Astrocyte (in vitro differentiated cells and primary cell): ENCODE data around the gene MGAT5. TPM values are rescaled to one million over a fixed set of nuclear protein-coding genes. Genes with fewer than 3 reads are reported as not detected.

Source experiments
- DNase-seq: peaks from one replicate; pipeline ENCODE4 v3.0.0-alpha.2; 2010; ENCODE audit warnings: low read depth
- FAIRE-seq: peaks from 2 replicates; lab custom pipeline; 2011; peaks lifted over from hg19 to GRCh38; lab: Jason Lieb, UNC
- H2AFZ ChIP-seq: 2 replicates; pipeline ENCODE4 v1.6.0; 2012; ENCODE audit warnings: low read depth, low read length, inconsistent platforms
- H3K27ac ChIP-seq: 2 replicates; pipeline ENCODE4 v1.5.1; 2011; ENCODE audit warnings: low read depth, low read length, inconsistent platforms
- H3K27me3 ChIP-seq: 2 replicates; pipeline ENCODE4 v1.6.0; 2011; ENCODE audit warnings: low read length, inconsistent platforms; ENCODE audit not compliant: insufficient read depth
- H3K36me3 ChIP-seq: 2 replicates; pipeline ENCODE4 v1.5.1; 2011; ENCODE audit warnings: low read length, inconsistent platforms; ENCODE audit not compliant: insufficient read depth
- H3K4me1 ChIP-seq: 2 replicates; pipeline ENCODE4 v1.5.1; 2011; ENCODE audit warnings: low read length, inconsistent platforms; ENCODE audit not compliant: insufficient read depth
- H3K4me2 ChIP-seq: 2 replicates; pipeline ENCODE4 v1.6.0; 2012; ENCODE audit warnings: low read length, inconsistent platforms
- H3K4me3 ChIP-seq: 2 replicates; pipeline ENCODE4 v1.5.1; 2011; ENCODE audit warnings: low read depth, mild to moderate bottlenecking, low read length, inconsistent platforms; ENCODE audit not compliant: insufficient read depth
- H3K79me2 ChIP-seq: 2 replicates; pipeline ENCODE4 v1.6.0; 2012; ENCODE audit warnings: mild to moderate bottlenecking, low read length, inconsistent platforms; ENCODE audit not compliant: insufficient read depth
- H3K9ac ChIP-seq: 2 replicates; pipeline ENCODE4 v1.6.0; 2012; ENCODE audit warnings: mild to moderate bottlenecking, low read length, inconsistent platforms
- H3K9me3 ChIP-seq: 2 replicates; pipeline ENCODE4 v1.5.1; 2012; ENCODE audit warnings: low read depth, mild to moderate bottlenecking, low read length, inconsistent platforms; ENCODE audit not compliant: insufficient read depth
- H4K20me1 ChIP-seq: 2 replicates; pipeline ENCODE4 v1.6.0; 2012; ENCODE audit warnings: low read length, inconsistent platforms; ENCODE audit not compliant: insufficient read depth
- H3K27ac Mint-ChIP-seq: one replicate; pipeline ENCODE4 v1.8.0; 2021; ENCODE audit warnings: mild to moderate bottlenecking, mixed read lengths; ENCODE audit not compliant: unreplicated experiment
- H3K27me3 Mint-ChIP-seq: one replicate; pipeline ENCODE4 v1.8.0; 2021; ENCODE audit warnings: low read depth, mixed read lengths; ENCODE audit not compliant: unreplicated experiment
- H3K36me3 Mint-ChIP-seq: one replicate; pipeline ENCODE4 v1.8.0; 2021; ENCODE audit warnings: low read depth, mixed read lengths; ENCODE audit not compliant: unreplicated experiment
- H3K4me1 Mint-ChIP-seq: one replicate; pipeline ENCODE4 v1.8.0; 2021; ENCODE audit warnings: low read depth, mixed read lengths; ENCODE audit not compliant: unreplicated experiment
- H3K4me3 Mint-ChIP-seq: one replicate; pipeline ENCODE4 v1.8.0; 2021; ENCODE audit warnings: mild to moderate bottlenecking, moderate library complexity, mixed read lengths; ENCODE audit not compliant: unreplicated experiment
- H3K9me3 Mint-ChIP-seq: one replicate; pipeline ENCODE4 v1.8.0; 2021; ENCODE audit warnings: mild to moderate bottlenecking, mixed read lengths; ENCODE audit not compliant: unreplicated experiment
- CTCF ChIP-seq: IDR thresholded peaks from 2 replicates; pipeline ENCODE4 v1.5.1; 2011; ENCODE audit warnings: low read depth, mild to moderate bottlenecking, inconsistent platforms, low read length, moderate library complexity; ENCODE audit not compliant: insufficient read depth
- EZH2 ChIP-seq: IDR thresholded peaks from 2 replicates; pipeline ENCODE4 v1.6.1; 2012; ENCODE audit warnings: mild to moderate bottlenecking, low read length, inconsistent platforms; ENCODE audit not compliant: insufficient read depth
- total RNA-seq: library from RNA; stranded (reverse); gene quantifications from 2 replicates; pipeline ENCODE4 v1.2.1, GENCODE V29; 2021

Gene MGAT5
- total RNA-seq, 1 donor from 2014 or later = 80.2 TPM

GRCh38 chr2:134269230-134269629, 15.4 kb downstream of the MGAT5 start:
- no peak overlapping the region for H2AFZ ChIP-seq
- no peak for DNase-seq
- H3K27ac Mint-ChIP-seq = no peak overlapping the region
- no peaks in the 10 kb centered on the region for H3K9me3 Mint-ChIP-seq
- H3K36me3 ChIP-seq = no peaks in the 10 kb centered on the region
- H3K27me3 ChIP-seq = no peaks in the 10 kb centered on the region
- no peak overlapping the region for H3K4me2 ChIP-seq
- H3K9me3 ChIP-seq = no peaks in the 10 kb centered on the region
- H3K4me3 ChIP-seq = no peak overlapping the region
- H3K4me1 ChIP-seq = no peaks in the 10 kb centered on the region
- H4K20me1 ChIP-seq = peaks cover 5% of the 10 kb centered on the region
- H3K79me2 ChIP-seq = no peaks in the 10 kb centered on the region
- no peak for FAIRE-seq
- H3K27me3 Mint-ChIP-seq = no peaks in the 10 kb centered on the region
- peaks cover 4% of the 10 kb centered on the region for H3K36me3 Mint-ChIP-seq
- no peak overlapping the region for H3K27ac ChIP-seq
- TF ChIP-seq EZH2 (no peak), CTCF (no peak)
- H3K9ac ChIP-seq = no peak overlapping the region
- H3K4me1 Mint-ChIP-seq = peaks cover 27% of the 10 kb centered on the region
- no peak overlapping the region for H3K4me3 Mint-ChIP-seq

- no peak overlapping the region for H3K4me3 Mint-ChIP-seq
- Histone ChIP-seq H2AFZ (no peak overlapping the region), H3K9me3 (no peaks in the 10 kb centered on the region), H3K4me1 (no peaks in the 10 kb centered on the region), H3K27ac (no peak overlapping the region), H3K4me3 (no peak overlapping the region), H3K27me3 (no peaks in the 10 kb centered on the region), H3K4me2 (no peak overlapping the region), H3K79me2 (no peaks in the 10 kb centered on the region), H3K36me3 (no peaks in the 10 kb centered on the region), H3K9ac (no peak overlapping the region), H4K20me1 (peaks cover 5% of the 10 kb centered on the region)
- DNase-seq (no peak), FAIRE-seq (no peak)
- TF ChIP-seq CTCF (no peak), EZH2 (no peak)
- H3K4me1 Mint-ChIP-seq = peaks cover 27% of the 10 kb centered on the region
- no peaks in the 10 kb centered on the region for H3K27me3 Mint-ChIP-seq
- H3K36me3 Mint-ChIP-seq = peaks cover 4% of the 10 kb centered on the region
- H3K27ac Mint-ChIP-seq = peak overlapping the region; percentile 55
- no peaks in the 10 kb centered on the region for H3K9me3 Mint-ChIP-seq
Observed at GRCh38 chr2:134269972-134270735, 16.3 kb downstream of the MGAT5 start.

- FAIRE-seq = no peak
- peaks cover 5% of the 10 kb centered on the region for H4K20me1 ChIP-seq
- no peaks in the 10 kb centered on the region for H3K27me3 Mint-ChIP-seq
- H3K27ac ChIP-seq = no peak overlapping the region
- no peak overlapping the region for H3K9ac ChIP-seq
- H3K4me1 Mint-ChIP-seq = peaks cover 31% of the 10 kb centered on the region
- no peak overlapping the region for H3K27ac Mint-ChIP-seq
- no peaks in the 10 kb centered on the region for H3K9me3 Mint-ChIP-seq
- H3K79me2 ChIP-seq = no peaks in the 10 kb centered on the region
- DNase-seq = no peak
- H3K4me3 Mint-ChIP-seq = no peak overlapping the region
- H3K9me3 ChIP-seq = no peaks in the 10 kb centered on the region
- H3K4me3 ChIP-seq = no peak overlapping the region
- no peaks in the 10 kb centered on the region for H3K36me3 ChIP-seq
- peaks cover 4% of the 10 kb centered on the region for H3K36me3 Mint-ChIP-seq
- no peaks in the 10 kb centered on the region for H3K27me3 ChIP-seq
- no peak overlapping the region for H3K4me2 ChIP-seq
- TF ChIP-seq EZH2 (no peak), CTCF (no peak)
- H2AFZ ChIP-seq = no peak overlapping the region
- no peaks in the 10 kb centered on the region for H3K4me1 ChIP-seq
Observed at GRCh38 chr2:134271758-134272157, 17.9 kb downstream of the MGAT5 start.
